ENCODE measurements around the gene PACSIN3.

Gene PACSIN3

GRCh38 chr11:47155879-47156278 is 30.4 kb downstream of the PACSIN3 start:
- in situ Hi-C loops (cut with HindIII; ENCODE audit: low sequenced_read_pairs) = no loop called here
- no peak overlapping the region for H3K4me3 ChIP-seq (ENCODE audit: low read depth, low read length)
- DNase-seq (ENCODE audit: low read depth) = no peak
- no peak for TF ChIP-seq CTCF (IDR thresholded peaks at IDR 0.05; ENCODE audit: low read depth, low read length, missing control alignments)

- no peak for TF ChIP-seq CTCF (IDR thresholded peaks at IDR 0.05; ENCODE audit: low read depth, low read length, missing control alignments)
- in situ Hi-C loops (cut with HindIII; ENCODE audit: low sequenced_read_pairs) = no loop called here
- H3K4me3 ChIP-seq (ENCODE audit: low read depth, low read length) = no peak overlapping the region
- no peak for DNase-seq (ENCODE audit: low read depth)
Observed at GRCh38 chr11:47154616-47155570, 31.3 kb downstream of the PACSIN3 start.

- DNase-seq (ENCODE audit: low read depth) = peak; percentile 67
- TF ChIP-seq CTCF (IDR thresholded peaks at IDR 0.05; ENCODE audit: low read depth, low read length, missing control alignments) = peak; percentile 99
Observed at GRCh38 chr11:47152953-47153950, 33.0 kb downstream of the PACSIN3 start.

GRCh38 chr11:47152126-47152952 is 33.9 kb downstream of the PACSIN3 start:
- no peak overlapping the region for H3K4me3 ChIP-seq (ENCODE audit: low read depth, low read length)
- in situ Hi-C loops (cut with HindIII; ENCODE audit: low sequenced_read_pairs) = no loop called here
- DNase-seq (ENCODE audit: low read depth) = no peak
- TF ChIP-seq CTCF (IDR thresholded peaks at IDR 0.05; ENCODE audit: low read depth, low read length, missing control alignments) = no peak

More at GRCh38 chr11:47152953-47153950, 33.0 kb downstream of the PACSIN3 start:
- in situ Hi-C loops (cut with HindIII; ENCODE audit: low sequenced_read_pairs) = no loop called here
- H3K4me3 ChIP-seq (ENCODE audit: low read depth, low read length) = no peak overlapping the region

GRCh38 chr11:47149782-47150181 is 36.5 kb downstream of the PACSIN3 start:
- no peak overlapping the region for H3K4me3 ChIP-seq (ENCODE audit: low read depth, low read length)
- in situ Hi-C loops (cut with HindIII; ENCODE audit: low sequenced_read_pairs) = no loop called here
- TF ChIP-seq CTCF (IDR thresholded peaks at IDR 0.05; ENCODE audit: low read depth, low read length, missing control alignments) = no peak
- DNase-seq (ENCODE audit: low read depth) = no peak
